HepG2 (cell line): Measurements from ENCODE around the gene MIS18A. TPM values are rescaled to one million over a fixed set of nuclear protein-coding genes. Genes with fewer than 3 reads are reported as not detected.

ENCODE experiments used
- ATAC-seq: fragments of 200-7000 bp; cut with Tn5 transposase; 3 replicates; pipeline ENCODE4 v1.9.1; 2020; ENCODE audit warnings: mild to moderate bottlenecking, moderate library complexity
- BruUV-seq: library from RNA; stranded (reverse); fragments of 400-500 nt; replicated peaks from 2 replicates; lab custom pipeline; 2021; lab: Mats Ljungman, UMichigan
- CTCF ChIA-PET: fragments of 300-600 bp; formaldehyde crosslinking; extraction: SDS; loops from one replicate; lab custom pipeline; 2021; ENCODE audit warnings: low total read pairs, inconsistent platforms, low intra/inter-chr PET ratio; lab: Yijun Ruan, JAX
- POLR2A ChIA-PET: fragments of 350-600 bp; sonication (Branson Sonifier 250); formaldehyde crosslinking; loops from one replicate; lab custom pipeline; 2020; ENCODE audit warnings: antibody characterized with exemption, inconsistent platforms; lab: Yijun Ruan, JAX
- DNase-seq: peaks from one replicate; pipeline ENCODE4 v3.0.0-alpha.2; 2015; ENCODE audit warnings: low spot score
- FAIRE-seq: peaks from 3 replicates; lab custom pipeline; 2011; peaks lifted over from hg19 to GRCh38; lab: Jason Lieb, UNC
- H2AFZ ChIP-seq: one replicate; pipeline ENCODE4 v1.6.1; 2011; ENCODE audit warnings: low read length, inconsistent platforms
- H3K27ac ChIP-seq: fragments of 300-600 bp; 3 replicates; pipeline ENCODE4 v1.8.0; 2011; ENCODE audit warnings: mixed run types, mild to moderate bottlenecking, mixed read lengths, low read length, inconsistent platforms; ENCODE audit not compliant: insufficient read depth; ENCODE audit errors: extremely low read length
- H3K27me3 ChIP-seq, 2 experiments: fragments of 200-600 bp in 1 of 2; 2 replicates in 1 of 2; 3 replicates in 1 of 2; pipeline versions ENCODE4 v1.6.0 to v1.8.0; 2011; ENCODE audit warnings: low read length in 2 of 2, mild to moderate bottlenecking in 2 of 2, moderate library complexity in 2 of 2, inconsistent platforms in 1 of 2; ENCODE audit not compliant: insufficient read depth in 2 of 2, control insufficient read depth in 1 of 2
- H3K36me3 ChIP-seq, 2 experiments: fragments of 200-600 bp in 1 of 2; replicated peaks in 1 of 2; 2 replicates in 1 of 2; 3 replicates in 1 of 2; pipeline versions ENCODE4 v1.5.1 to v1.8.0; 2011; ENCODE audit warnings: low read length in 2 of 2, inconsistent platforms in 1 of 2; ENCODE audit not compliant: insufficient read depth in 2 of 2, control insufficient read depth in 1 of 2
- H3K4me1 ChIP-seq: 2 replicates; pipeline ENCODE4 v1.5.1; 2012; ENCODE audit warnings: low read length, inconsistent platforms; ENCODE audit not compliant: insufficient read depth
- H3K4me2 ChIP-seq: 2 replicates; pipeline ENCODE4 v1.6.0; 2011; ENCODE audit warnings: low read depth, low read length, inconsistent platforms
- H3K4me3 ChIP-seq, 3 experiments: fragments of 200-600 bp in 1 of 3; sonication (generic), shearing (Covaris generic) in 1 of 3; replicated peaks in 1 of 3; 2 replicates each; pipeline ENCODE4 v1.5.1; 2011 to 2016; ENCODE audit warnings: low read length in 3 of 3, inconsistent platforms in 2 of 3, low read depth in 2 of 3, mild to moderate bottlenecking in 2 of 3, control low read depth in 1 of 3, mixed read lengths in 1 of 3; ENCODE audit not compliant: insufficient read depth in 1 of 3
- H3K79me2 ChIP-seq: one replicate; pipeline ENCODE4 v1.6.1; 2011; ENCODE audit warnings: low read length, inconsistent platforms; ENCODE audit not compliant: insufficient read depth
- H3K9ac ChIP-seq: 2 replicates; pipeline ENCODE4 v1.6.0; 2011; ENCODE audit warnings: mild to moderate bottlenecking, low read depth, low read length, inconsistent platforms; ENCODE audit not compliant: insufficient read depth
- H3K9me3 ChIP-seq: 2 replicates; pipeline ENCODE4 v1.5.1; 2012; ENCODE audit warnings: mild to moderate bottlenecking, low read length
- H4K20me1 ChIP-seq: 2 replicates; pipeline ENCODE4 v1.6.0; 2011; ENCODE audit warnings: inconsistent platforms, mild to moderate bottlenecking, low read length, moderate library complexity; ENCODE audit not compliant: insufficient read depth
- AGO1 ChIP-seq: fragments of 200-400 bp; formaldehyde crosslinking; IDR thresholded peaks from 2 replicates; pipeline ENCODE4 v1.6.1; 2017; ENCODE audit warnings: mild to moderate bottlenecking, low read depth, low read length, moderate library complexity; ENCODE audit not compliant: poor library complexity, severe bottlenecking
- ARNT2 ChIP-seq: sonication (generic); formaldehyde crosslinking; IDR thresholded peaks from 2 replicates; pipeline ENCODE4 v1.8.0; 2022; ENCODE audit warnings: mild to moderate bottlenecking, low read depth, missing genetic modification reagents, moderate library complexity
- BCL6 ChIP-seq: IDR thresholded peaks from 2 replicates; pipeline ENCODE4 v1.6.1; 2016; ENCODE audit warnings: missing genetic modification reagents, missing compliant biosample characterization
- CC2D1A ChIP-seq: sonication (generic); formaldehyde crosslinking; IDR thresholded peaks from 2 replicates; pipeline ENCODE4 v1.8.1; 2023; ENCODE audit warnings: mild to moderate bottlenecking, missing genetic modification reagents
- CCDC6 ChIP-seq: sonication (generic); formaldehyde crosslinking; IDR thresholded peaks from 2 replicates; pipeline ENCODE4 v1.8.1; 2022; ENCODE audit warnings: mild to moderate bottlenecking, missing genetic modification reagents, moderate library complexity
- FOXM1 ChIP-seq: sonication (generic); formaldehyde crosslinking; IDR thresholded peaks from 2 replicates; pipeline ENCODE4 v1.5.0; 2020; ENCODE audit warnings: missing genetic modification reagents
- HDAC1 ChIP-seq: sonication (generic); formaldehyde crosslinking; IDR thresholded peaks from 2 replicates; pipeline ENCODE4 v1.5.1; 2020; ENCODE audit warnings: mild to moderate bottlenecking, missing genetic modification reagents
- PTBP1 ChIP-seq: fragments of 200-400 bp; formaldehyde crosslinking; IDR thresholded peaks from 2 replicates; pipeline ENCODE4 v1.6.1; 2018; ENCODE audit warnings: low read length, low read depth; ENCODE audit not compliant: poor library complexity, severe bottlenecking
- RBM22 ChIP-seq: fragments of 200-400 bp; formaldehyde crosslinking; optimal IDR thresholded peaks from 2 replicates; pipeline ENCODE3; 2017; ENCODE audit warnings: mild to moderate bottlenecking, low read length, moderate library complexity
- ZNF530 ChIP-seq: sonication (generic); formaldehyde crosslinking; IDR thresholded peaks from 2 replicates; pipeline ENCODE4 v1.5.0; 2020; ENCODE audit warnings: low read depth, mild to moderate bottlenecking, missing genetic modification reagents
- WGBS: methylation state at CpG from one replicate; pipeline ENCODE4 v1.1.6; 2017; ENCODE audit warnings: low lambda C conversion rate; 5-methylcytosine and 5-hydroxymethylcytosine counted together
- in situ Hi-C: cut with HindIII; loops from 2 replicates; pipeline ENCODE4 v1.10.0; 2017; ENCODE audit warnings: low pct_unique_long_range_greater_than_20kb; ENCODE audit not compliant: extremely low pct_ligation_motif_present
- intact Hi-C: fragments of 100-400 bp; cut with micrococcal nuclease; formaldehyde crosslinking; loops from one replicate; pipeline ENCODE4 v1.10.0; 2022; ENCODE audit not compliant: unreplicated experiment
- polyA plus RNA-seq, 8 experiments: library from polyadenylated mRNA; depleted of rRNA in 3 of 8; stranded (reverse) in 7 of 8; unstranded in 1 of 8; fragments of >200 nt; fragmentation: Illumina TruSeq in 4 of 8; extraction: Trizol in 4 of 8; gene quantifications; 2 replicates each; pipeline versions ENCODE4 v1.2.1 to v1.2.3, GENCODE V29; 2011 to 2016; ENCODE audit warnings: low read depth in 4 of 8, missing spikeins in 1 of 8, mixed read lengths in 1 of 8; ENCODE audit not compliant: insufficient read depth in 1 of 8
- total RNA-seq, 5 experiments: library from RNA; depleted of rRNA; stranded (reverse); fragments of >200 nt; fragmentation: Illumina TruSeq; extraction: Trizol; gene quantifications; 2 replicates each; pipeline ENCODE4 v1.2.3, GENCODE V29; 2016; ENCODE audit warnings: low read depth in 1 of 5
- TF ChIP-seq, protein P1 (sequence below): sonication (generic); formaldehyde crosslinking; IDR thresholded peaks from 2 replicates; pipeline ENCODE4 v1.8.0; 2023; ENCODE audit warnings: mild to moderate bottlenecking, missing genetic modification reagents
- TF ChIP-seq, protein P2 (sequence below): sonication (generic); formaldehyde crosslinking; IDR thresholded peaks from 2 replicates; pipeline ENCODE4 v1.9.0; 2021; ENCODE audit warnings: mild to moderate bottlenecking, missing genetic modification reagents

The MIS18A gene
- total and polyA plus RNA-seq, 2 of the 13 experiments (the other 11 are each of a cell fraction or from before 2014, with no cell fraction given), result 11.2 to 41.4 TPM

- H3K4me2 ChIP-seq, result no peak overlapping the region
- no peak overlapping the region for H3K27ac ChIP-seq
- H3K9ac ChIP-seq, result no peak overlapping the region
- intact Hi-C loops (no loop called here), in situ Hi-C loops (no loop called here)
- ChIA-PET POLR2A (no interaction called here), CTCF (no interaction called here)
- no peaks in the 10 kb centered on the region for H3K79me2 ChIP-seq
- 94% methylated on average over 6 of the region's 10 CpGs for WGBS
- H4K20me1 ChIP-seq, result no peaks in the 10 kb centered on the region
- H3K36me3 ChIP-seq, result peaks cover 39 to 89% of the 10 kb centered on the region in 2 experiments
- BruUV-seq, result no TSS peak
- no peaks in the 10 kb centered on the region for H3K4me1 ChIP-seq
- ATAC-seq (no peak), DNase-seq (no peak), FAIRE-seq (no peak)
- H3K4me3 ChIP-seq, result no peak overlapping the region
- H3K27me3 ChIP-seq, result no peaks in the 10 kb centered on the region
- no peaks in the 10 kb centered on the region for H3K9me3 ChIP-seq
- no peak overlapping the region for H2AFZ ChIP-seq
- TF ChIP-seq BCL6 (CRISPR knock-in tag), result no peak
- TF ChIP-seq CCDC6 (CRISPR knock-in tag), result no peak
- TF ChIP-seq, protein P1, sequence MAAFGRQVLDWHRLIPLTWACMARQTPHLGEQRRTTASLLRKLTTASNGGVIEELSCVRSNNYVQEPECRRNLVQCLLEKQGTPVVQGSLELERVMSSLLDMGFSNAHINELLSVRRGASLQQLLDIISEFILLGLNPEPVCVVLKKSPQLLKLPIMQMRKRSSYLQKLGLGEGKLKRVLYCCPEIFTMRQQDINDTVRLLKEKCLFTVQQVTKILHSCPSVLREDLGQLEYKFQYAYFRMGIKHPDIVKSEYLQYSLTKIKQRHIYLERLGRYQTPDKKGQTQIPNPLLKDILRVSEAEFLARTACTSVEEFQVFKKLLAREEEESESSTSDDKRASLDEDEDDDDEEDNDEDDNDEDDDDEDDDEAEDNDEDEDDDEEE (CRISPR knock-in tag), result no peak
- TF ChIP-seq AGO1, result no peak
- TF ChIP-seq CC2D1A (CRISPR knock-in tag), result no peak
- peak; percentile 56 for TF ChIP-seq RBM22
Observed at GRCh38 chr21:32322676-32323075, 43.8 kb upstream of the MIS18A start.

- FAIRE-seq, result no peak
- no peak overlapping the region for H3K9ac ChIP-seq
- no peak overlapping the region for H3K4me3 ChIP-seq
- no peaks in the 10 kb centered on the region for H3K27me3 ChIP-seq
- H4K20me1 ChIP-seq, result no peaks in the 10 kb centered on the region
- in situ Hi-C loops, result no loop called here
- no peak overlapping the region for H3K4me2 ChIP-seq
- H3K27ac ChIP-seq, result no peak overlapping the region
- DNase-seq, result no peak
- ChIA-PET POLR2A (no interaction called here), CTCF (no interaction called here)
- intact Hi-C loops, result no loop called here
- 96% methylated on average over 12 of the region's 12 CpGs for WGBS
- H3K79me2 ChIP-seq, result no peaks in the 10 kb centered on the region
- peaks cover 44 to 95% of the 10 kb centered on the region in 2 experiments for H3K36me3 ChIP-seq
- no peak for ATAC-seq
- no peaks in the 10 kb centered on the region for H3K4me1 ChIP-seq
- no peaks in the 10 kb centered on the region for H3K9me3 ChIP-seq
- BruUV-seq, result no TSS peak
- H2AFZ ChIP-seq, result no peak overlapping the region
- no peak for TF ChIP-seq HDAC1
- TF ChIP-seq, protein P2, sequence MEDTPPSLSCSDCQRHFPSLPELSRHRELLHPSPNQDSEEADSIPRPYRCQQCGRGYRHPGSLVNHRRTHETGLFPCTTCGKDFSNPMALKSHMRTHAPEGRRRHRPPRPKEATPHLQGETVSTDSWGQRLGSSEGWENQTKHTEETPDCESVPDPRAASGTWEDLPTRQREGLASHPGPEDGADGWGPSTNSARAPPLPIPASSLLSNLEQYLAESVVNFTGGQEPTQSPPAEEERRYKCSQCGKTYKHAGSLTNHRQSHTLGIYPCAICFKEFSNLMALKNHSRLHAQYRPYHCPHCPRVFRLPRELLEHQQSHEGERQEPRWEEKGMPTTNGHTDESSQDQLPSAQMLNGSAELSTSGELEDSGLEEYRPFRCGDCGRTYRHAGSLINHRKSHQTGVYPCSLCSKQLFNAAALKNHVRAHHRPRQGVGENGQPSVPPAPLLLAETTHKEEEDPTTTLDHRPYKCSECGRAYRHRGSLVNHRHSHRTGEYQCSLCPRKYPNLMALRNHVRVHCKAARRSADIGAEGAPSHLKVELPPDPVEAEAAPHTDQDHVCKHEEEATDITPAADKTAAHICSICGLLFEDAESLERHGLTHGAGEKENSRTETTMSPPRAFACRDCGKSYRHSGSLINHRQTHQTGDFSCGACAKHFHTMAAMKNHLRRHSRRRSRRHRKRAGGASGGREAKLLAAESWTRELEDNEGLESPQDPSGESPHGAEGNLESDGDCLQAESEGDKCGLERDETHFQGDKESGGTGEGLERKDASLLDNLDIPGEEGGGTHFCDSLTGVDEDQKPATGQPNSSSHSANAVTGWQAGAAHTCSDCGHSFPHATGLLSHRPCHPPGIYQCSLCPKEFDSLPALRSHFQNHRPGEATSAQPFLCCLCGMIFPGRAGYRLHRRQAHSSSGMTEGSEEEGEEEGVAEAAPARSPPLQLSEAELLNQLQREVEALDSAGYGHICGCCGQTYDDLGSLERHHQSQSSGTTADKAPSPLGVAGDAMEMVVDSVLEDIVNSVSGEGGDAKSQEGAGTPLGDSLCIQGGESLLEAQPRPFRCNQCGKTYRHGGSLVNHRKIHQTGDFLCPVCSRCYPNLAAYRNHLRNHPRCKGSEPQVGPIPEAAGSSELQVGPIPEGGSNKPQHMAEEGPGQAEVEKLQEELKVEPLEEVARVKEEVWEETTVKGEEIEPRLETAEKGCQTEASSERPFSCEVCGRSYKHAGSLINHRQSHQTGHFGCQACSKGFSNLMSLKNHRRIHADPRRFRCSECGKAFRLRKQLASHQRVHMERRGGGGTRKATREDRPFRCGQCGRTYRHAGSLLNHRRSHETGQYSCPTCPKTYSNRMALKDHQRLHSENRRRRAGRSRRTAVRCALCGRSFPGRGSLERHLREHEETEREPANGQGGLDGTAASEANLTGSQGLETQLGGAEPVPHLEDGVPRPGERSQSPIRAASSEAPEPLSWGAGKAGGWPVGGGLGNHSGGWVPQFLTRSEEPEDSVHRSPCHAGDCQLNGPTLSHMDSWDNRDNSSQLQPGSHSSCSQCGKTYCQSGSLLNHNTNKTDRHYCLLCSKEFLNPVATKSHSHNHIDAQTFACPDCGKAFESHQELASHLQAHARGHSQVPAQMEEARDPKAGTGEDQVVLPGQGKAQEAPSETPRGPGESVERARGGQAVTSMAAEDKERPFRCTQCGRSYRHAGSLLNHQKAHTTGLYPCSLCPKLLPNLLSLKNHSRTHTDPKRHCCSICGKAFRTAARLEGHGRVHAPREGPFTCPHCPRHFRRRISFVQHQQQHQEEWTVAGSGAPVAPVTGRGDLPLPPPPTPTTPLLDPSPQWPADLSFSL (CRISPR knock-in tag), result no peak
- TF ChIP-seq ZNF530 (CRISPR knock-in tag), result no peak
- no peak for TF ChIP-seq FOXM1 (CRISPR knock-in tag)
- TF ChIP-seq PTBP1, result no peak
- TF ChIP-seq ARNT2, result no peak
Observed at GRCh38 chr21:32322103-32322502, 43.3 kb upstream of the MIS18A start.
